ENCODE results near the gene WBP1. TPM values are rescaled to one million over a fixed set of nuclear protein-coding genes. Genes with fewer than 3 reads are reported as not detected.

WBP1 gene
- total and polyA plus RNA-seq, 2 donors (not counting 3 experiments of a cell fraction or from before 2014, with no cell fraction given) = 50.5 to 209 TPM

DNA sequence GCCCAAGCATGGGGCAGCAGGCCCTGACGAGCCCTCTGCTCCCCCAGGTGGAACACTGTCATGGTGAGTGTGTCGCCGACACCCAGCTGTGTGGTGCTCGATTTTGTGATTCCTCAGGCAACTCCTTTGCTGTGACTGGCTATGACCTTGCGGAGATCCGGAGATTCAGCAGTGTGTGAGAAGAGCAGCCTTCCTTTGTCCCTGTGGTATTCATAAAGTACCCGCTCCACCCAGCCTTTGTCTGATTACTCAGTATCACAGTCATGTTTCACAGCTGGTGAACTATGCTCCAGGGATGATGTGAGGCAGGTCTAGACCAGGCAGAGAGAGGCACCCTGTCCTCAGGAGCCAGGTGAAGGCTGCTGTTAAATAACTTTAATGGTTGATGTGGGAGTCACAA is 32.7 kb upstream of the WBP1 start:
- Histone ChIP-seq H3K79me2 (ENCODE audit: control insufficient read depth, insufficient read depth, low read length) (no peaks in the 10 kb centered on the region), H3K27me3 (ENCODE audit: control insufficient read depth in 2 of 2, insufficient read depth in 2 of 2, low read length in 2 of 2) (peaks cover under 1 to 3% of the 10 kb centered on the region in 2 experiments), H3K4me3 (replicated peaks in 1 of 3; ENCODE audit: insufficient read depth in 1 of 3, low read depth in 1 of 3, low read length in 3 of 3) (no peak overlapping the region), H3K4me1 (ENCODE audit: control insufficient read depth, extremely low read depth, insufficient read depth, low read length) (peaks cover 9% of the 10 kb centered on the region), H3K9ac (replicated peaks; ENCODE audit: extremely low read depth, insufficient read depth, low read length) (no peak overlapping the region), H3K9me1 (replicated peaks; ENCODE audit: control insufficient read depth, extremely low read depth, insufficient read depth, low read length) (no peaks in the 10 kb centered on the region), H3K4me2 (ENCODE audit: insufficient read depth, low read length) (no peak overlapping the region), H4K20me1 (replicated peaks; ENCODE audit: control insufficient read depth, extremely low read depth, insufficient read depth, low read length) (no peaks in the 10 kb centered on the region), H3K27ac (ENCODE audit: insufficient read depth, low read depth, low read length) (no peak overlapping the region), H3K36me3 (ENCODE audit: control insufficient read depth in 2 of 2, extremely low read depth in 1 of 2, insufficient read depth in 2 of 2, low read length in 2 of 2) (peaks cover 4 to 31% of the 10 kb centered on the region in 2 experiments), H2AFZ (ENCODE audit: low read depth, low read length) (no peak overlapping the region), H3K9me3 (replicated peaks; ENCODE audit: control insufficient read depth, insufficient read depth, low read length) (no peaks in the 10 kb centered on the region)
- CTCF ChIA-PET = no interaction called here
- intact Hi-C loops (cut with micrococcal nuclease) (no loop called here), dilution Hi-C loops (cut with MboI; ENCODE audit: extremely low pct_ligation_motif_present, low sequenced_read_pairs) (no loop called here)
- POLR2A ChIA-PET = no interaction called here
- no peak for DNase-seq (ENCODE audit: low read depth, low spot score)
- TF ChIP-seq JUN (IDR thresholded peaks at IDR 0.05; ENCODE audit: borderline replicate concordance, insufficient read depth, insufficient read length, low read depth) (no peak), EZH2 (IDR thresholded peaks at IDR 0.05; ENCODE audit: borderline replicate concordance, low read depth, low read length, severe bottlenecking) (no peak), POLR2A (IDR thresholded peaks at IDR 0.05; ENCODE audit: low read depth, low read length) (no peak)
- TF ChIP-seq, protein P1, sequence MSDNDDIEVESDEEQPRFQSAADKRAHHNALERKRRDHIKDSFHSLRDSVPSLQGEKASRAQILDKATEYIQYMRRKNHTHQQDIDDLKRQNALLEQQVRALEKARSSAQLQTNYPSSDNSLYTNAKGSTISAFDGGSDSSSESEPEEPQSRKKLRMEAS (IDR thresholded peaks at IDR 0.05; ENCODE audit: insufficient read depth, insufficient read length) = no peak
- no TSS peak for BruUV-seq (replicated peaks)
- FAIRE-seq = no peak

DNA sequence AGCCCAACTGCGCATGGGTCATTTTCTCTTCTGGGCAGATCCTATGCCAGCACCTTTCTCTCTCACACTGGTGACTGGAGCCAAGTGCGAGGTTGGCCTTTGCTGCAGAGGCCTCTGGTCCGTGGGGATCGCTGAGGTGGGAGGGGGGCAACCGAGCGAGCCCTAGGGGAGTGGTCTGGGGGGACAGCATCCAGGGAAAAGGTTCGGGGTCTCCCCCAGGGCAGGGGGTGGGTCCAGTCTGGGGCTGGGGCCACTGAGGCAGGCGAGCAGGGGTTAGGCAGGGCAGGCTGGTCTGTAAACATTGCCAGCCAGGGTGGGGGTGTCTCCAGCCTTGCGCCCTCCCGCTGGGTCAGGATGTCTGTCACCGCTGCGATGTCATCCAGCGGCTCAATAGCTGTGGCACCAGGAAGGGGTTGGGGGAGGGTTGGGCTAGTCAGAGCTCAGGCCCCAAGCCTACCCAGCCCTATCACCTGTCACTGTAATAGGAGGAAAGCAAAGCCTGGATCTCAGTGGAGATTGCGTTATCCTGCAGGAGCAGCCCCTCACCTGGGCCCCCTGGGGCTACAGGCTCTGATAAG is 32.0 kb upstream of the WBP1 start:
- H3K9me3 ChIP-seq (replicated peaks; ENCODE audit: control insufficient read depth, insufficient read depth, low read length) = no peaks in the 10 kb centered on the region
- no peak overlapping the region for H2AFZ ChIP-seq (ENCODE audit: low read depth, low read length)
- dilution Hi-C loops (cut with MboI; ENCODE audit: extremely low pct_ligation_motif_present, low sequenced_read_pairs) (no loop called here), intact Hi-C loops (cut with micrococcal nuclease) (no loop called here)
- H3K27ac ChIP-seq (ENCODE audit: insufficient read depth, low read depth, low read length) = no peak overlapping the region
- H3K79me2 ChIP-seq (ENCODE audit: control insufficient read depth, insufficient read depth, low read length) = no peaks in the 10 kb centered on the region
- POLR2A ChIA-PET = no interaction called here
- no peaks in the 10 kb centered on the region for H3K9me1 ChIP-seq (replicated peaks; ENCODE audit: control insufficient read depth, extremely low read depth, insufficient read depth, low read length)
- DNase-seq (ENCODE audit: low read depth, low spot score) (no peak), FAIRE-seq (no peak)
- CTCF ChIA-PET = no interaction called here
- no peak overlapping the region for H3K4me2 ChIP-seq (ENCODE audit: insufficient read depth, low read length)
- no TSS peak for BruUV-seq (replicated peaks)
- TF ChIP-seq EZH2 (IDR thresholded peaks at IDR 0.05; ENCODE audit: borderline replicate concordance, low read depth, low read length, severe bottlenecking) (no peak), MYC (IDR thresholded peaks at IDR 0.05; ENCODE audit: low read depth, low read length) (no peak), POLR2AphosphoS5 (IDR thresholded peaks at IDR 0.05; ENCODE audit: insufficient read depth, low read depth, low read length) (no peak), JUN (IDR thresholded peaks at IDR 0.05; ENCODE audit: borderline replicate concordance, insufficient read depth, insufficient read length, low read depth) (no peak), FOS (IDR thresholded peaks at IDR 0.05; ENCODE audit: borderline replicate concordance, insufficient read depth, low read length) (no peak), POLR2A (IDR thresholded peaks at IDR 0.05; ENCODE audit: low read depth, low read length) (no peak), GATA2 (IDR thresholded peaks at IDR 0.05; ENCODE audit: insufficient read depth, insufficient read length, low read depth, low read length) (no peak)
- TF ChIP-seq, protein P1 (IDR thresholded peaks at IDR 0.05; ENCODE audit: insufficient read depth, insufficient read length) = no peak
- TF ChIP-seq, protein P2, sequence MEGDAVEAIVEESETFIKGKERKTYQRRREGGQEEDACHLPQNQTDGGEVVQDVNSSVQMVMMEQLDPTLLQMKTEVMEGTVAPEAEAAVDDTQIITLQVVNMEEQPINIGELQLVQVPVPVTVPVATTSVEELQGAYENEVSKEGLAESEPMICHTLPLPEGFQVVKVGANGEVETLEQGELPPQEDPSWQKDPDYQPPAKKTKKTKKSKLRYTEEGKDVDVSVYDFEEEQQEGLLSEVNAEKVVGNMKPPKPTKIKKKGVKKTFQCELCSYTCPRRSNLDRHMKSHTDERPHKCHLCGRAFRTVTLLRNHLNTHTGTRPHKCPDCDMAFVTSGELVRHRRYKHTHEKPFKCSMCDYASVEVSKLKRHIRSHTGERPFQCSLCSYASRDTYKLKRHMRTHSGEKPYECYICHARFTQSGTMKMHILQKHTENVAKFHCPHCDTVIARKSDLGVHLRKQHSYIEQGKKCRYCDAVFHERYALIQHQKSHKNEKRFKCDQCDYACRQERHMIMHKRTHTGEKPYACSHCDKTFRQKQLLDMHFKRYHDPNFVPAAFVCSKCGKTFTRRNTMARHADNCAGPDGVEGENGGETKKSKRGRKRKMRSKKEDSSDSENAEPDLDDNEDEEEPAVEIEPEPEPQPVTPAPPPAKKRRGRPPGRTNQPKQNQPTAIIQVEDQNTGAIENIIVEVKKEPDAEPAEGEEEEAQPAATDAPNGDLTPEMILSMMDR (IDR thresholded peaks at IDR 0.05; ENCODE audit: extremely low read depth in 1 of 2, insufficient read depth in 1 of 2, low read depth in 1 of 2, low read length in 2 of 2) = no peak
- H3K36me3 ChIP-seq (ENCODE audit: control insufficient read depth in 2 of 2, extremely low read depth in 1 of 2, insufficient read depth in 2 of 2, low read length in 2 of 2) = peaks cover 4 to 33% of the 10 kb centered on the region in 2 experiments
- no peaks in the 10 kb centered on the region for H4K20me1 ChIP-seq (replicated peaks; ENCODE audit: control insufficient read depth, extremely low read depth, insufficient read depth, low read length)
- H3K27me3 ChIP-seq (ENCODE audit: control insufficient read depth in 2 of 2, insufficient read depth in 2 of 2, low read length in 2 of 2) = no peaks in the 10 kb centered on the region
- H3K4me1 ChIP-seq (ENCODE audit: control insufficient read depth, extremely low read depth, insufficient read depth, low read length) = peaks cover 6% of the 10 kb centered on the region
- no peak overlapping the region for H3K4me3 ChIP-seq (replicated peaks in 1 of 3; ENCODE audit: insufficient read depth in 1 of 3, low read depth in 1 of 3, low read length in 3 of 3)
- H3K9ac ChIP-seq (replicated peaks; ENCODE audit: extremely low read depth, insufficient read depth, low read length) = no peak overlapping the region

All from endothelial cell of umbilical vein (primary cell).